Activated T-helper 9 cell treated with anti-CD3 and anti-CD28 coated beads, Interleukin-2, amount 50 U/mL, for 16 hours (primary cell): ENCODE measurements around the gene TLR5.

Source experiments
- DNase-seq: peaks from one replicate; pipeline ENCODE4 v3.0.0-alpha.2; 2020; ENCODE audit warnings: low read depth

Gene TLR5

GRCh38 chr1:223150443-223150842 lies 7.4 kb upstream of the TLR5 start:
- no peak for DNase-seq

GRCh38 chr1:223147873-223148272 lies 4.8 kb upstream of the TLR5 start:
- no peak for DNase-seq

GRCh38 chr1:223147409-223147808 lies 4.4 kb upstream of the TLR5 start:
- no peak for DNase-seq

DNA sequence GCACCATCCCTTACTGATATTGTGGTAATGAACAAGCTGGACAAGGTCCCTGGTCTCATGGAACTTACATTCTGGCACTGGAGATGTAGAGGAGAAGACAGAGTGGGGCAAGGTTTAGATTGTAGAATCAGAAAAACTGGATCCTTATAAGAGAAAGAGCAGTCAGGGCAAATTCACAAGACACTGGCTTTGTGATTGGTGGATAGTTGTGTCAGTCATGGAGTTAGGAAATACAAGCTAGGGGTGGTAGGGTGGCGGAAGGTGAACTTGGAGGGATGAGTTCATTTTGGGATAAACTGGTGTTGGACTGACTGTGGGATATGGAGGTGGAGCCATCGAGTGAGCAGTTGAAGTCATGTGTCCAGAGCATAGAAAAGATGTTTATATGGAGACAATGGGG lies 3.7 kb upstream of the TLR5 start:
- no peak for DNase-seq

DNA sequence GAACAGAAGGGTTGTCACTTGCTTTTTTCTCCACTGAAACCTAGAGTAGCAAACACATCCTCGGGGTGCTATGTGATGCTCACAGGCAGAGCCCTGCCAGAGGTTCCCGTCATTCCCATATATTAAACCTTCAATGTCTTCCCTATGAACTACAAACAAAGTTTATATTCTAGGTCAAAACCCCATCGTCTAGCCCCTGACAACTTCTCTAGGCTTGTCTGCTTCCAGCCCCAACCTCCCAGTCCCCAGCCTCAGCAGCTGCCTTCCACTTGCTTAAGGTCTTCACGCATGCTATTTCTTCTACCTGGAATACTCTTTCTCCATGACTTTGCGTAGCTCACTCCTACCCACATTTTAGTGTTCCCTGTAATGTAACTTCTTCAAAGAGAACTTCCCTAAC lies 1.9 kb upstream of the TLR5 start:
- no peak for DNase-seq

GRCh38 chr1:223144431-223144830 lies 1.4 kb upstream of the TLR5 start:
- DNase-seq, result no peak

GRCh38 chr1:223143537-223144248 lies 645 bp upstream of the TLR5 start:
- DNase-seq, result no peak

DNA sequence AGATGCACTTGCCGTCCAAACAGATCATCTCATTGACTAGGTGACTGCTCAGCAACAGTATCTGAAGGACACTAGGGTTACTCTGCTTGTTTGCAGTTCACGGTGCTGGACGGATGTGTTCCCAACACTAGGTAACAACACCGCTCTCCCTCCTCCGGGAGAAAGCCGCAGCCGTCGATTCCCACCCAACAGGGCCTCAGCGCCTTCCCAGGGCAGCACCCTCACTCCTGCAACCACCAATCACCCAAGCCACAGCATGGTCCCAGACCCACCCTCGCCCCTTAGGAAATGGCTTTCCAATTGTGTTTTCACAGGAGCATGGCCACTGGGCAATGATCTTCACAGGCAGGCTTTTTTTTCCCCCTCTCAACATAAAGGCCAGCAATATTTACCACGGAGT lies 779 bp downstream of the TLR5 start:
- DNase-seq, result no peak

DNA sequence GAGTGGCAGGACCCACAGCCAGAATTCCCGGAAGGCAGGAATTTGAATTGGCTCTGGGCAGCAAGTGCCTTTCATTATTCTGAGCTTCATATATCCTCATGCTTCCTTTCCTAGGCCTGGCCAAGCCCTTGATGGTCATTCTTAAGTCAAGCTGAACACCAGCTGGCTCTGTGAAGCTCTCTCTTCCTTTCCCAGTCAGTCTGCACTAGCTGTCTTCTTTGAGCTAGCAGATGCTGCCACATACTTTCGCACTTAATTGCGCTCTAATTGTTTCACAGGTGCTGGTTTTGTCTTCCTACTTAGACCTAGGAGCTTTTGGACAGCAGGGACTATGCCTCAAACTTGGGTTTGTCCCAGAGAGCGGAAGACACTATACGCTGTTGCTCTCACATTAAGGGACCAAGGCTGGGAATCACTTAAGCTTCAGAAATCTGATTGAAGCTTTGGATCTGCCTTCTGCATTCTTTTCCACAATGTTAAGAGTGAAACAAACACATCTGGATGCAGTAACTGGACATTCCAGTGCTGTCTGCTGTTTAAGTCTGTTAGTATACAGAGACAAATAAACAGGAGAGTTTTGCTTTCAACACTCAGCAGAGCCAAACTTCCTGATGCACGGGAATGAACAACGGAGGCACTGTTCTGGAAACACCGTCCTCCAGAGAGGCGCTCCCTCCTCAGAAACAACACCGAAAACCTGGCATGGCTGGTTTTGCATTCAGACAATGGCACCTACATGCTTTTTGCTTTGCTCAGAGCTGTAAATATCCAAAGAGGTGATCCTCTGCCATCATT lies 2.2 kb downstream of the TLR5 start:
- no peak for DNase-seq

DNA sequence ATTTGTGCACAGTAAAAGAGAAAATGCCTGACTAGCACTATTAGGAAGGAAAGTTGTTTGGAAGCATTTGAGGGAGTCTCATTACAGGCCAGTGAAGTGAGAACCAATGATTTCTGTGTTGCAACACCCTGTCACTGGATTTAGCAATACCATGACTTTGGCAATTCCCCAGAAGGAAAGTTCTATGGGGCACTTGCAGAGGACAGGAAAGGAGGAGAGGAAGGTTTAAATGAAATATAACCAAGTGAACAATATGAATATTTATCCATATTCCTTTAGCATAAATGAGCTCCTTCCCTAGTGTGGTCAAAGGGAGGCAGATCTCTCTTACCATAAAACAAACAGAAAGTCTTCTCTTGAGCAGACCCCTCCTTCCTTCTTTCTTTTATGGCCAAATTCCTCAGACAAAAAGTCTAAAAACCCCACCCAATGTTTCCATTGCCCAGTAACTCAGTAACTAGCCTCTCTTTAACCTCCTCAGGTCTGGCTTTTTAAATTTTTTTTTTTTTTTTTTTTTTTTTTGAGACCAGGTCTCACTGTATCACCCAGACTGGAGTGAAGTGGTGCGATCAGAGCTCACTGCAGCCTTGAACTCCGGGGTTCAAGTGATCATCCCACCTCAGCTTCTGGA lies 5.5 kb downstream of the TLR5 start:
- DNase-seq, result no peak

GRCh38 chr1:223136086-223136485 lies 7.0 kb downstream of the TLR5 start:
- DNase-seq, result no peak

DNA sequence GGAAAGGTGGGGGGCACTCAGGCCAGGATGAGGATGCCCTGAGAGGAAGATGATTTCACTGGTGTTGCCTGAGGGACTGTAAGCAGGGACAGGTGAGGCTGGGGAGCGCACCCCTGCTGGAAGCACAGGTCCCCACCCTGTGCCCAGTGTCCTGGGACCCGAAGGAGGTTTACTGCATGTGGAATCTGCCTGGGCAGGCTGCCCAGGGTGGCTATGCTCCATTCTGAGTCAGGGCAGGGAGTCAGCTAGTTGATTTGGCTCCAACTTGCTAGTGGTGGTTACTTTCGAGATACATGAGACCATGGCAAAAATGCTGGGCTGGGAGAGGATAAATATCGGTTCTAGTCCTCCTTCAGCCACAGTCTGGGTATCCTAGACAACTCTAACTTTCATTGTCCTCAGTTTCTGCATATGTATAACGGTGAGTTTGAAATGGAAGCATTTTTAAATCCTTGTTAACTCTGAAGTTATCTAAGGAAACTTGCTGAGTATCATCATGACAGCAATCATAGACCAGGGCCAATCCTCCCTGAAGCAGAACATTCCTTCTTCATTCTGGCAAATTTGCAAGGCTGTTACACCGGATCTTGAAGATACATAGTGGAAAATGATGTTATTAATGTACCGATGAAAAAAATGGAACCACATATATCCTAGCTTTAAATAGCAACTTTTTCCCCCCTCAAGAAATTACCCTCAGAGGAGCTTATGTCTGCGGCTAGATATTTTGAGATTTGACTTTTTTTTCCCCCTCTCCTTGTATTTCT lies 7.7 kb downstream of the TLR5 start:
- DNase-seq, result no peak

GRCh38 chr1:223133824-223134435 lies 9.1 kb downstream of the TLR5 start:
- DNase-seq, result peak; percentile 64

DNA sequence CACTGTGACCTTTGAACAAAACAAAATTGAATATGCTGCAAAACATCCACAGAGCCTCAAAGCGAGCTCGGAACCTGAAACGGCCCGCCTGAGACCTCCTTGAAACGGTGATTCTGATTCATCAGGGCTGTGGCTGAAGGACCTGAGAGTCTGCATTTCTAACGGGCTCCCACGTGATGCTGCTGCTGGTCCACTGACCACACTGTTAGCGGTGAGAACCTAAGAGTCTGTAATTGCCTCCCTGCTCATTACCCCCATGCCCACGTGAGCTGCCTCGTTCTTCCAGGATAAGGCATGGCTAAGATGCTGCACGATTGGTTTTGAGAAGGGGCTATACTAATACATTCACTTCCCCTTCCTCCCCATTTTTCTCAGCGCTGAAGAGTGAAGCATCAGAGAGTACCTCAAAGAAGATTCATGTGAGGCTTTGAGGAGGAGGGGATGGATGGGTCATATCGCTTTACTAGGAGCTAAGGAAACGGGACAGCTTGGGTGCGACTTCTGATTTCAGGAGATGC lies 9.7 kb downstream of the TLR5 start:
- DNase-seq, result no peak

DNA sequence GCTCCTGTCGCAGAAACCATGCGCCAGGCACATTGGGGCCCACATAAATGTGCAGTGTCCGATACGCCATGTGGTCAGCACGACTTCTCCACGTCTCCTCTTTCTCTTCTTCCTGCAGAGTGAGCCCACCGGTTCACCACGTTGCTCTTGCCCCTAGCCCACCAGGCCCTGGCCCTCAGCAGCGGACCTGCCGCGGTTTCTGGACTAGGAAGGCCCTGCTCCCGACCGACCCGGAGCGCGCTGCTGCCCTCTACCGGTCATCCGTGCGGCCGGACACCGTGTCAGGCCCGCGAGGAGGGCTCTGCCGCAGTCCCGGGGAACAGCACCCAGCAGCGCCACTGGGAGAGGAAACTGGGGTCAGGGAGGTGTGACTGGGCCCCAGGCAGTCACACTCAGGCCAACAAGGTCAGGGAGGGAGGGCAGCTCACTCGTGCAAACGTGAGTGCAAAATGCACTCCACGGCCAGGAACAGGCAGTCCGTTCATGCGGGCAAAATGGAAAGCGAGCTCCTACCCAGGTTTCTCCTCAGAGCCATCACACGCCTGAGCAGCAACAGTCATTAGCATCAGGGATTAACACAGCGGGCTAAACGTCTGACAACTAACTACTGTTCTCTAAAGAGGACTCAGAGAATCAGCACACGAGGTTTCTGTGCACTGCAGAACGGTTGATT lies 13.7 kb downstream of the TLR5 start:
- peak; percentile 42 for DNase-seq

- no peak for DNase-seq
Measured at GRCh38 chr1:223126741-223127140, 16.3 kb downstream of the TLR5 start.

DNA sequence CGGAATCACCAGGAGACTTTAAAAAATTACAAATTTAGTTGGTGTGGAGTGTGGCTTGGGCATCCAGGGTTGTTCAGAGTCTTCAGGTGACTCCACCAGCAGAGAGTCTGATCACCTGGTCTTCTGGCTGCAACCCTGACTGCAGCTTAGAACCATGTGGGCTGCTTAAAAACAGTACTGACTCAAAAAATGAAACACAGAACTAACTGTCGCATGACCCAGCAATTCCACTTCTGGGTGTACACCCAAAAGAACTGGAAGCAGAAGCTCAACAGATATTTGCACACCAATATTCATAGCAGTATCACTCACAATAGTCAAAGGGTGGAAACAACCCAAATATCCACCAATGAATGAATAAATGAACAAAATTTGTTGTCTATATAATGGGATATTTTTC lies 17.3 kb downstream of the TLR5 start:
- DNase-seq, result no peak

- no peak for DNase-seq
Measured at GRCh38 chr1:223123011-223123610, 19.9 kb downstream of the TLR5 start.

GRCh38 chr1:223118418-223118817 lies 24.6 kb downstream of the TLR5 start:
- DNase-seq, result no peak

GRCh38 chr1:223116950-223117349 lies 26.1 kb downstream of the TLR5 start:
- no peak for DNase-seq

DNA sequence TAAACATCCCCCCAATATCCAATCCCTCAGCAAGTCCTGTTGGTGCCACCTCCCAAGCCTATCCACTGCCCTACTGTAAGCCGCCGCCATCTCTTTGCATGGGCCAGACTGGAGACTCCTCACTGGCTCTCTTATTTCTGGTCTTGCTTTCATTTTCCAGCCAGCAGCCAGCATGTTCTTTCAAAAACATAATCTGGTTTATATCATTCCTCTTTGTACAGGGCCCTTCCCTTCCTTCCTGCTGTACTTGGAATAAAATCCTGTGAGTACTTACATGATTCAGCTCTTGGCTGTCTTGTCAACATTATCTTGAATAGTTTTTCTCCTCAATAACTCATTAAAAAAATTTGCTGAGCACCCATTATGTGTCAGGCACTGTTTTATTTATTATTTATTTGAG lies 28.2 kb downstream of the TLR5 start:
- DNase-seq, result no peak
